Type B pancreatic cell (in vitro differentiated cells): ENCODE results near the gene ZNF728. TPM values are rescaled to one million over a fixed set of nuclear protein-coding genes. Genes with fewer than 3 reads are reported as not detected.
"Not testable (repeated sequence)": the region's sequence is repeated elsewhere in the genome, so short reads cannot be mapped to it uniquely, and the experiment has no call there.

Experiments used
- DNase-seq: peaks from one replicate; pipeline ENCODE4 v3.0.0; 2021; ENCODE audit warnings: mixed read lengths; ENCODE audit not compliant: unreplicated experiment; ENCODE audit errors: extremely low spot score
- H3K27ac Mint-ChIP-seq: 2 replicates; pipeline ENCODE4 v1.8.0; 2021; ENCODE audit warnings: mild to moderate bottlenecking, mixed read lengths
- H3K27me3 Mint-ChIP-seq: 2 replicates; pipeline ENCODE4 v1.8.0; 2021; ENCODE audit warnings: mixed read lengths
- H3K36me3 Mint-ChIP-seq: 2 replicates; pipeline ENCODE4 v1.8.0; 2021; ENCODE audit warnings: mixed read lengths
- H3K4me1 Mint-ChIP-seq: one replicate; pipeline ENCODE4 v1.8.0; 2021; ENCODE audit warnings: mixed read lengths; ENCODE audit not compliant: unreplicated experiment
- H3K4me3 Mint-ChIP-seq: 2 replicates; pipeline ENCODE4 v1.8.0; 2021; ENCODE audit warnings: mild to moderate bottlenecking, mixed read lengths
- H3K9me3 Mint-ChIP-seq: 2 replicates; pipeline ENCODE4 v1.8.0; 2021; ENCODE audit warnings: mixed read lengths
- total RNA-seq: library from RNA; stranded (reverse); gene quantifications from 2 replicates; pipeline ENCODE4 v1.2.1, GENCODE V29; 2021; ENCODE audit warnings: low replicate concordance
- TF ChIP-seq, protein P1 (sequence below): fragments of 200-600 bp; sonication (generic); conservative IDR thresholded peaks from 2 replicates; pipeline ENCODE4 v1.5.0; 2021; ENCODE audit warnings: antibody characterized with exemption, mild to moderate bottlenecking

ZNF728 gene
- total RNA-seq, 1 donor from 2014 or later = not detected

GRCh38 chr19:23015660-23016059, 12.7 kb upstream of the ZNF728 start:
- TF ChIP-seq, protein P1, sequence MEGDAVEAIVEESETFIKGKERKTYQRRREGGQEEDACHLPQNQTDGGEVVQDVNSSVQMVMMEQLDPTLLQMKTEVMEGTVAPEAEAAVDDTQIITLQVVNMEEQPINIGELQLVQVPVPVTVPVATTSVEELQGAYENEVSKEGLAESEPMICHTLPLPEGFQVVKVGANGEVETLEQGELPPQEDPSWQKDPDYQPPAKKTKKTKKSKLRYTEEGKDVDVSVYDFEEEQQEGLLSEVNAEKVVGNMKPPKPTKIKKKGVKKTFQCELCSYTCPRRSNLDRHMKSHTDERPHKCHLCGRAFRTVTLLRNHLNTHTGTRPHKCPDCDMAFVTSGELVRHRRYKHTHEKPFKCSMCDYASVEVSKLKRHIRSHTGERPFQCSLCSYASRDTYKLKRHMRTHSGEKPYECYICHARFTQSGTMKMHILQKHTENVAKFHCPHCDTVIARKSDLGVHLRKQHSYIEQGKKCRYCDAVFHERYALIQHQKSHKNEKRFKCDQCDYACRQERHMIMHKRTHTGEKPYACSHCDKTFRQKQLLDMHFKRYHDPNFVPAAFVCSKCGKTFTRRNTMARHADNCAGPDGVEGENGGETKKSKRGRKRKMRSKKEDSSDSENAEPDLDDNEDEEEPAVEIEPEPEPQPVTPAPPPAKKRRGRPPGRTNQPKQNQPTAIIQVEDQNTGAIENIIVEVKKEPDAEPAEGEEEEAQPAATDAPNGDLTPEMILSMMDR = no peak
- no peaks in the 10 kb centered on the region for H3K4me1 Mint-ChIP-seq
- H3K27ac Mint-ChIP-seq = no peak overlapping the region
- H3K9me3 Mint-ChIP-seq = peaks cover 14% of the 10 kb centered on the region
- no peaks in the 10 kb centered on the region for H3K36me3 Mint-ChIP-seq
- DNase-seq = no peak
- no peak overlapping the region for H3K4me3 Mint-ChIP-seq
- H3K27me3 Mint-ChIP-seq = no peaks in the 10 kb centered on the region

DNA sequence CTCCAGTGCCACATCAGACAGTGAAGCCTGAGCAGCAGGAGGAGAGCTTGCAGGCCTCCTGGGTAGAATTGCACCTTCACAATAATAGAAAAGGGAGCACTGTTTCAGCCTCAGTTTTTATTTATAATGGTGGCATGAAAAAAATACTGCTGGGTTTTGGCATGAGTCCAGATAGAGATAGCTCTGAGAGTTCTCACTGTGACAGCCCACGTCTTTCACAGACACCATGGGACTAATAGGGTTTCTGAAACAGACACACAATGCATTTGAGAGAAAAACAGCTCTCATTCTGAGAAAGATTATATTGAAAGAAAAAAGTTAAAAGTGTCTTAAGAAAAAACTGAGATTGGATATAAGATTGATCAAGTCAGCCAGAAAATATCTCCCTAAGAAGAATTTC, 8.0 kb downstream of the ZNF728 start:
- peaks cover 14% of the 10 kb centered on the region for H3K9me3 Mint-ChIP-seq
- not testable (repeated sequence) for H3K36me3 Mint-ChIP-seq, H3K27me3 Mint-ChIP-seq, H3K27ac Mint-ChIP-seq, H3K4me3 Mint-ChIP-seq, H3K4me1 Mint-ChIP-seq, DNase-seq

GRCh38 chr19:22976248-22976647, 26.7 kb downstream of the ZNF728 start:
- Mint-ChIP-seq H3K4me3 (no peak overlapping the region), H3K4me1 (no peaks in the 10 kb centered on the region), H3K27ac (no peak overlapping the region), H3K36me3 (no peaks in the 10 kb centered on the region), H3K27me3 (no peaks in the 10 kb centered on the region), H3K9me3 (peaks cover 9% of the 10 kb centered on the region)
- TF ChIP-seq, protein P1 = no peak
- DNase-seq = no peak

DNA sequence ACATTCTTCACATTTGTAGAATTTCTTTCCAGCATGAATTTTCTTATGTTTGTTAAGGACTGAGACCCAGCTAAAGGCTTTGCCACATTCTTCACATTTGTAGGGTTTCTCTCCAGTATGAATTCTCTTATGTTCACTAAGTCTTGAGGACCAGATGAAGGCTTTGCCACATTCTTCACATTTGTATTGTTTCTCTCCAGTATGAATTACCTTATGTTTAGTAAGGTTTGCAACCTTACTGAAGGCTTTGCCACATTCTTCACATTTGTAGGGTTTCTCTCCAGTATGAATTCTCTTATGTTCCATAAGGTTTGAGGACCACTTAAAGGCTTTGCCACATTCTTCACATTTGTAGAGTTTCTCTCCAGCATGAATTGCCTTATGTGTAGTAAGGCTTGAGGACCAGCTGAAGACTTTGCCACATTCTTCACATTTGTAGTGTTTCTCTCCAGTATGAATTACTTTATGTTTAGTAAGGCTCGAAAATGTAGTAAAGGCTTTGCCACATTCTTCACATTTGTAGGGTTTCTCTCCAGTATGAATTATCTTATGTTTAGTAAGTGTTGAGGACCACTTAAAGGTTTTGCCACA, 27.3 kb downstream of the ZNF728 start:
- H3K9me3 Mint-ChIP-seq, H3K36me3 Mint-ChIP-seq, H3K27me3 Mint-ChIP-seq, H3K4me3 Mint-ChIP-seq, DNase-seq, H3K27ac Mint-ChIP-seq, H3K4me1 Mint-ChIP-seq: not testable (repeated sequence)

GRCh38 chr19:22945560-22945959, 57.4 kb downstream of the ZNF728 start:
- Mint-ChIP-seq H3K9me3 (peaks cover 4% of the 10 kb centered on the region), H3K4me1 (no peaks in the 10 kb centered on the region), H3K36me3 (no peaks in the 10 kb centered on the region), H3K27me3 (no peaks in the 10 kb centered on the region), H3K4me3 (no peak overlapping the region), H3K27ac (no peak overlapping the region)
- TF ChIP-seq, protein P1 = no peak
- DNase-seq = no peak

DNA sequence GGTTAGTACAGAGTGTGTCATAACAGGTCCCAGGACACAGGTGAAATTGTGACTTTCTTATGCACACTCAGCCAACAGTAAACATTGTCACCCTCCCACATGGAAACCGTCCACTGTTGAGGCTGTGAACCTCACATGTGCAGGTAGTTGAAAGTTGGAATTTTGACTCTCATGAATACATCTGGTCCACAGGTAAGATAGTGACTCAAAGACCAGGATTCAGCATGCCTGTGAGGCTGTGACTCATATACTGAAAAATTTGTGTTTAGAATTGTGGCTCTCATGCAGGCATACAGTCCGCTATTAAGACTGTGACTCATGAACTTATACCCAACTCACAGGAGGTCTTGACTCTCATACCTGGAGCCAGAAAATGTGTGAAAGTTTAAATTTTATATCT, 67.8 kb downstream of the ZNF728 start:
- H3K27ac Mint-ChIP-seq = no peak overlapping the region
- no peak overlapping the region for H3K4me3 Mint-ChIP-seq
- TF ChIP-seq, protein P1 = no peak
- H3K4me1 Mint-ChIP-seq = no peaks in the 10 kb centered on the region
- H3K9me3 Mint-ChIP-seq = no peaks in the 10 kb centered on the region
- H3K36me3 Mint-ChIP-seq = no peaks in the 10 kb centered on the region
- DNase-seq = no peak
- no peaks in the 10 kb centered on the region for H3K27me3 Mint-ChIP-seq

DNA sequence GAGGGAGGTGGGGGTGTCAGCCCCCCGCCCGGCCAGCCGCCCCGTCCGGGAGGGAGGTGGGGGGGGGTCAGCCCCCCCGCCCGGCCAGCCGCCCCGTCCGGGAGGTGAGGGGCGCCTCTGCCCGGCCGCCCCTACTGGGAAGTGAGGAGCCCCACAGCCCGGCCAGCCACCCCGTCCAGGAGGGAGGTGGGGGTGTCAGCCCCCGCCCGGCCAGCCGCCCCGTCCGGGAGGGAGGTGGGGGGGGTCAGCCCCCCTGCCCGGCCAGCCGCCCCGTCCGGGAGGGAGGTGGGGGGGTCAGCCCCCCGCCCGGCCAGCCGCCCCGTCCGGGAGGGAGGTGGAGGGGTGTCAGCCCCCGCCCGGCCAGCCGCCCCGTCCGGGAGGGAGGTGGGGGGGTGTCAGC, 75.4 kb downstream of the ZNF728 start:
- H3K9me3 Mint-ChIP-seq, H3K4me1 Mint-ChIP-seq, DNase-seq, H3K27me3 Mint-ChIP-seq, H3K36me3 Mint-ChIP-seq, H3K4me3 Mint-ChIP-seq, H3K27ac Mint-ChIP-seq: not testable (repeated sequence)

- DNase-seq, H3K4me3 Mint-ChIP-seq, H3K27me3 Mint-ChIP-seq, H3K9me3 Mint-ChIP-seq, H3K4me1 Mint-ChIP-seq, H3K36me3 Mint-ChIP-seq, H3K27ac Mint-ChIP-seq: not testable (repeated sequence)
Observed at GRCh38 chr19:22925181-22925580, 77.8 kb downstream of the ZNF728 start.
